Fibroblast of peridontal ligament (primary cell): ENCODE measurements around the gene USP5.
A peak's percentile ranks its signal among the peaks of the same experiment; 100 is the strongest.

Experiments used
- DNase-seq: peaks from one replicate; pipeline ENCODE4 v3.0.0-alpha.2; 2010; ENCODE audit errors: extremely low read depth

Gene USP5

GRCh38 chr12:6825398-6826124 is 26.4 kb upstream of the USP5 start:
- DNase-seq: peak; percentile 87

GRCh38 chr12:6826125-6826733 is 25.7 kb upstream of the USP5 start:
- DNase-seq: no peak

GRCh38 chr12:6826734-6827436 is 25.1 kb upstream of the USP5 start:
- no peak for DNase-seq

- peak; percentile 73 for DNase-seq
Measured at GRCh38 chr12:6827437-6827911, 24.5 kb upstream of the USP5 start.

- peak; percentile 43 for DNase-seq
Measured at GRCh38 chr12:6827982-6828780, 23.8 kb upstream of the USP5 start, which contains the start of gene P3H3. Gene P3H3 (plus strand): TSS chr12:6828407. CDS start chr12:6828441, 34 bp downstream.

- DNase-seq: peak; percentile 27
Measured at GRCh38 chr12:6828781-6829535, 23.0 kb upstream of the USP5 start.

GRCh38 chr12:6829536-6830220 is 22.3 kb upstream of the USP5 start:
- DNase-seq: peak; percentile 49

GRCh38 chr12:6830286-6830890 is 21.6 kb upstream of the USP5 start:
- DNase-seq: no peak

- DNase-seq: no peak
Measured at GRCh38 chr12:6830999-6831398, 21.0 kb upstream of the USP5 start.

GRCh38 chr12:6831450-6831995 is 20.4 kb upstream of the USP5 start:
- no peak for DNase-seq

GRCh38 chr12:6832125-6832524 is 19.8 kb upstream of the USP5 start:
- no peak for DNase-seq

GRCh38 chr12:6833189-6833890 is 18.6 kb upstream of the USP5 start:
- no peak for DNase-seq

GRCh38 chr12:6834254-6834653 is 17.7 kb upstream of the USP5 start:
- DNase-seq: no peak

- DNase-seq: no peak
Measured at GRCh38 chr12:6834873-6835272, 17.1 kb upstream of the USP5 start.

- DNase-seq: no peak
Measured at GRCh38 chr12:6836851-6837250, 15.1 kb upstream of the USP5 start.

- DNase-seq: no peak
Measured at GRCh38 chr12:6837370-6838060, 14.4 kb upstream of the USP5 start.

GRCh38 chr12:6838854-6839253 is 13.1 kb upstream of the USP5 start:
- no peak for DNase-seq

- no peak for DNase-seq
Measured at GRCh38 chr12:6839482-6840201, 12.3 kb upstream of the USP5 start.
